ENCODE results near the gene SLC52A1.
A peak's percentile ranks its signal among the peaks of the same experiment; 100 is the strongest.

The SLC52A1 gene

GRCh38 chr17:4994081-4994595 lies 41.1 kb downstream of the SLC52A1 start:
- DNase-seq, result no peak

DNA sequence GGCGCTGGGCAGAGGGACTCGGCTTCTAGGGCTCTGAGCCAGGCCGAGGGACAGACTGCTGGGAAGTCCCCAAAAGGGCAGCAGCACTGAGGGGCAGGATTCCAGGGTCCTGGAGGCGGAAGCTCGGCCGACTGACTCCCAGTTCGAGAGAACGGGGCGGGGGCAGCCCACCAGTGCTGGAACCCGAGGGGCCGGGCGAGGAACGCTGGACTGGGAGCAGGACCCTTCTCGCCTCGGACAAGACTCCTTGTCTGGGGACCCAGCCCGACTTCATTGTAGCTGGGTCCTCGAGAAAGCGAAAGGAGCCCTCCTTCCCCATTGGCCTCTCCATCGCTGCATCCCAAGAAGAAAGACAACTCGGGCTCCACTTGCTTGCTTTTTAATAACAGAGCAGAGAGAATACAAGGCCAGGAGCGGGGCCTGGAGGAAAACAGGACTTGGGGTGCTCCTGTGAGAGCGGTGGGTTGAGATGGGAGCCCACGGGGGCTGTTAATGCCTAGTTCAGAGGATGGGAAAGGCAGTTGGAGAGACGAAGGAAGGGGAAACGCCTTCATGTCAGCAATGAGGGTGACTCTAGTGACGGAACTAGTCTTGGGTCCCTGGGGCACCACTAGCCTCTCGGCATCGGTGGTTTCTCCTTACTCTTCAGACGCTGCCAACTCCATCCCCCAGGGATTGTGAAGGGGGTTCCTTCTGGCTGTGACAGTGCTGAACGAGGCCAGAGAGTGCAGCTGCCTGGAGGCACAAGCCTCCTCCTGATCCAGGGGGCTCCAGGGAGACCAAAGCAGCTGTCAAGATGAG lies 47.3 kb downstream of the SLC52A1 start:
- DNase-seq, result peak in 5 of 58 donors; percentile 41 to 80 (median 53)

DNA sequence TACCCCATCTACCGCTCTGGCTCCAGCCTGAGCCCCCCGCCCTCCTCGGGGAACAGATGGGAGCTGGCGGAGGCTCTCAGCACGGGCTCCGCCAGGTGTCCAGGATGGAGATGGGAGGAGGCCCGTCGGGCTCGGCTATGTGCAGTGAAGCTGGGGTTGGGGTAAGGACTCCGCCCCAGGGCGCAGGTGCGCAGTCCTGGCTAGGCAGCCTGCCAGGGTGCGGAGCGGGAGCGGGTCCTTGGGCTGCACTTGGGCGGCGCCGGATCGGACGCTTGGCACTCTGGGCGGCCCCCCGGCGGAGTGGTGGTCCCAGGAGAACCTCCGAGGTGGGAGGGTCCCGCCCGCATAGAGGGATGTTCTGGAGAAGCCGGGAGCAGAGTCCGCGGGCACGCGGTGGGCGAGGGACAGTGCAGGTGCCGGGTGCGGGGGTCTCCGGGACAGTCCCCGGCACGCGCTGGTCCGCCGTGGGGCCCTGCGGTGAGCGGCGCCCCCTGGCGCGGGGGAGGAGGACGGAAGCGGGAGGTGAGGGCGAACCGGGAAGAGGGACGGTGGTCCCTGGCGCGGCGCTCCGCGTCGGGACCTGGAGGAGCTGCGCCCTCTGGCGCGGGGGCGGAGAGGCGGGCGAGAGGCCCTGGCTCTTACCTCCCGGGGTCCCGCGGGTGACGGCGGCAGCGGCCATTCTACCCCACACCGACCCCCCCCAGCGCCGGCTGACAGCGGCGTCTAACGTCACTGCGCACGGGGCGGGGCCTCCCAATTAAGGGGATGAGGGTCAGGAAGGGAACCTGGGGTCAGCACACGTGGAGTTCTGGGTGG lies 48.1 kb downstream of the SLC52A1 start, which contains the start of gene CAMTA2:
Gene CAMTA2 (minus strand): TSS at position 725 of the 816 bp plus-strand sequence. CDS start 1,453 bp downstream, outside the sequence.
- DNase-seq, result peak in 57 of 58 donors; percentile 36 to 92 (median 79)

GRCh38 chr17:4986403-4986802 lies 48.8 kb downstream of the SLC52A1 start:
- peak in 2 of 58 donors; percentile 14 to 30 for DNase-seq

Measured in anterior cingulate cortex (tissue), 58 donors.